Right atrium auricular region (tissue), 2 donors: ENCODE results near the gene ZNF805. TPM values are rescaled to one million over a fixed set of nuclear protein-coding genes. Genes with fewer than 3 reads are reported as not detected.
A peak's percentile ranks its signal among the peaks of the same experiment; 100 is the strongest.
"Not testable (repeated sequence)": the region's sequence is repeated elsewhere in the genome, so short reads cannot be mapped to it uniquely, and the experiment has no call there.

Experiments used
- DNase-seq: peaks from one replicate; pipeline ENCODE4 v3.0.0-alpha.2; 2019; ENCODE audit warnings: low spot score
- H3K27ac ChIP-seq, 2 donors: fragments of 200-600 bp; sonication (generic); 1 replicate in 1 of 2; 2 replicates in 1 of 2; pipeline ENCODE4 v1.5.1; 2016 to 2019
- H3K27me3 ChIP-seq, 2 donors: fragments of 200-600 bp; sonication (generic); one replicate each; pipeline versions ENCODE4 v1.5.1 to v1.6.0; 2017 to 2019
- H3K36me3 ChIP-seq: fragments of 200-600 bp; sonication (generic); one replicate; pipeline ENCODE4 v1.5.1; 2016
- H3K4me1 ChIP-seq, 2 donors: fragments of 200-600 bp; sonication (generic); one replicate each; pipeline versions ENCODE4 v1.5.1 to v1.6.0; 2017 to 2019
- H3K4me3 ChIP-seq, 2 donors: fragments of 200-600 bp; sonication (generic); 1 replicate in 1 of 2; 2 replicates in 1 of 2; pipeline ENCODE4 v1.5.1; 2017 to 2019; ENCODE audit warnings: mild to moderate bottlenecking in 1 of 2, moderate library complexity in 1 of 2
- H3K9me3 ChIP-seq, 2 donors: fragments of 200-600 bp; sonication (generic); one replicate each; pipeline ENCODE4 v1.5.1; 2019
- CTCF ChIP-seq, 2 donors: fragments of 200-600 bp; sonication (generic); IDR thresholded peaks; one replicate each; pipeline ENCODE4 v1.5.1; 2019; ENCODE audit warnings: antibody characterized with exemption in 2 of 2
- total RNA-seq, 2 donors: library from RNA; depleted of rRNA; stranded (reverse); fragments of >200 nt; gene quantifications; one replicate each; pipeline ENCODE4 v1.1.0, GENCODE V29; 2016

ZNF805 gene
- 10 to 100 TPM; 11.6 to 12.2 TPM for total RNA-seq

- H3K27ac ChIP-seq, result peak within 1 kb of the TSS; percentile 81 to 94
- no peaks in the 10 kb centered on the region for H3K27me3 ChIP-seq
- H3K4me3 ChIP-seq, result peak within 1 kb of the TSS; percentile 74 to 92
- H3K9me3 ChIP-seq, result no peaks in the 10 kb centered on the region
- TF ChIP-seq CTCF (IDR thresholded peaks at IDR 0.05), result peak in 1 of 2 donors; percentile 22
- DNase-seq, result peak; percentile 94
- peaks cover 0 to 24% of the 10 kb centered on the region in 2 donors for H3K4me1 ChIP-seq
- peaks cover 19% of the 10 kb centered on the region for H3K36me3 ChIP-seq
Observed at GRCh38 chr19:57240311-57241090, at the start of gene ZNF805. TSS of gene ZNF805 (plus strand) at chr19:57240632. CDS start at chr19:57240892, 260 bp downstream.

- Histone ChIP-seq H3K27me3 (peaks cover 0 to 4% of the 10 kb centered on the region in 2 donors), H3K36me3 (peaks cover 28% of the 10 kb centered on the region), H3K4me3 (peak within 1 kb of the TSS; percentile 93), H3K4me1 (peaks cover 0 to 24% of the 10 kb centered on the region in 2 donors), H3K27ac (peak within 1 kb of the TSS; percentile 86 to 90), H3K9me3 (no peaks in the 10 kb centered on the region)
- DNase-seq, result peak; percentile 90
- no peak for TF ChIP-seq CTCF (IDR thresholded peaks at IDR 0.05)
Observed at GRCh38 chr19:57191141-57192076, 49.0 kb upstream of the ZNF805 start, which contains the start of gene ZNF264. TSS of gene ZNF264 (plus strand) at chr19:57191500. CDS start at chr19:57191914, 414 bp downstream.

- DNase-seq, result no peak
- Histone ChIP-seq H3K36me3 (peaks cover 35% of the 10 kb centered on the region), H3K4me1 (peaks cover 0 to 24% of the 10 kb centered on the region in 2 donors), H3K27me3 (peaks cover 0 to 4% of the 10 kb centered on the region in 2 donors), H3K4me3 (peak overlapping the region; percentile 93), H3K27ac (peak overlapping the region; percentile 86 to 90), H3K9me3 (no peaks in the 10 kb centered on the region)
- no peak for TF ChIP-seq CTCF (IDR thresholded peaks at IDR 0.05)
Observed at GRCh38 chr19:57192077-57192420, 48.4 kb upstream of the ZNF805 start.

GRCh38 chr19:57192993-57193392, 47.4 kb upstream of the ZNF805 start:
- Histone ChIP-seq H3K4me1 (peaks cover 0 to 24% of the 10 kb centered on the region in 2 donors), H3K27ac (no peak overlapping the region), H3K27me3 (peaks cover 0 to 4% of the 10 kb centered on the region in 2 donors), H3K4me3 (peak overlapping the region; percentile 93), H3K9me3 (no peaks in the 10 kb centered on the region), H3K36me3 (peaks cover 43% of the 10 kb centered on the region)
- no peak for TF ChIP-seq CTCF (IDR thresholded peaks at IDR 0.05)
- DNase-seq, result no peak

GRCh38 chr19:57197874-57198273, 42.6 kb upstream of the ZNF805 start:
- not testable (repeated sequence) for H3K4me3 ChIP-seq, H3K27me3 ChIP-seq, H3K9me3 ChIP-seq, H3K4me1 ChIP-seq, DNase-seq, H3K27ac ChIP-seq
- peaks cover 62% of the 10 kb centered on the region for H3K36me3 ChIP-seq

GRCh38 chr19:57202160-57202559, 38.3 kb upstream of the ZNF805 start:
- DNase-seq, result no peak
- no peak for TF ChIP-seq CTCF (IDR thresholded peaks at IDR 0.05)
- Histone ChIP-seq H3K36me3 (peaks cover 45% of the 10 kb centered on the region), H3K4me3 (no peak overlapping the region), H3K9me3 (no peaks in the 10 kb centered on the region), H3K27me3 (no peaks in the 10 kb centered on the region), H3K4me1 (no peaks in the 10 kb centered on the region), H3K27ac (no peak overlapping the region)
